ENCODE results near the gene THPO. TPM values are rescaled to one million over a fixed set of nuclear protein-coding genes. Genes with fewer than 3 reads are reported as not detected.
A peak's percentile ranks its signal among the peaks of the same experiment; 100 is the strongest.

Gene THPO
- total RNA-seq, 2 donors from 2014 or later = 1.1 TPM; not detected in 1

DNA sequence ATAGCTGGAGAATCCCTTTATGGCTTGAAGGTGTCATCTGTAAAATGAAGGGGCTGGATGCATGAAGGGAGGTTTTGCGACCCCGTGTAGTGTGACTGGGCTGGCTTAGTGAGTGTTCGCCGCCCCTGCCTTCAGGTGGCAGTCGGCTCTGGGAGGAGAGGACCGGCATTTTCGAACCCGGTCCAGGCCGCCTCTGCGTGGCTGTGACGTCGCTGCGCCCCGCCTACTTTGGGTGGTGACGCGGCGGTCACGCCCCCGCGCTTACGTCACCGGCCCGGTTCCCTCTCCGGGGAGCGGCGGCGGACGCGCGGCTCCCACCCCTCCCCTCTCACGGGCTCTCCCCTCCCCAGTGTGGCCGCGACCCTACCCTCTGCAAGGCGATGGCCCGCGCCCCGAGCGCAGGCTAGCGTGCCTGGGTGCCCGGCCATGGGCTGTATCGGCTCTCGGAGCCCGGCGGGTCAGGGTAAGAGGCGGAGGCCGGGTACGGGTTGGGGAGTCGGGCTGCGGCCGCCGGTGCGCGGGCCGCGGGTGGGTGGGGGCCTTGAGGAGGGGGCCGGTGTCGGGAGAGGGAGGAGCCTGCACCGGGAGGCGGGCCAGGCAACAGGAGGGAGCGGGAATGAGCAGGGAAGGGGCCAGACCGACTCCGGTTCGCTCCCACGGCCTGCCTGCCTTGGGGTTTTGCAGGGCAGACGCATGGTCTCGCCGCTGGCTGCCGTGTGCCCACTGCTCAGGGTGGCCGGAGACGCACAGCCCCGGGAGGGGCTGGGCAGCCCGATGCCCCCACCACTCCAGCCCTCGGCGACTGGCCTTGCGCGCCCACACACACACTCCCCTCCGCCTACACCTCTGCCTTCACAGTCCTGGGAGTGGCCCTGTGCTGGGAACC lies 42.1 kb downstream of the THPO start:
- peaks cover 30% of the 10 kb centered on the region for H3K36me3 ChIP-seq
- peak overlapping the region; percentile 93 for H3K4me3 ChIP-seq
- no peaks in the 10 kb centered on the region for H3K27me3 ChIP-seq (replicated peaks; ENCODE audit: insufficient read depth)
- H3K9me3 ChIP-seq = no peaks in the 10 kb centered on the region
- peak overlapping the region; percentile 92 to 94 for H3K27ac ChIP-seq
- TF ChIP-seq, protein P1, sequence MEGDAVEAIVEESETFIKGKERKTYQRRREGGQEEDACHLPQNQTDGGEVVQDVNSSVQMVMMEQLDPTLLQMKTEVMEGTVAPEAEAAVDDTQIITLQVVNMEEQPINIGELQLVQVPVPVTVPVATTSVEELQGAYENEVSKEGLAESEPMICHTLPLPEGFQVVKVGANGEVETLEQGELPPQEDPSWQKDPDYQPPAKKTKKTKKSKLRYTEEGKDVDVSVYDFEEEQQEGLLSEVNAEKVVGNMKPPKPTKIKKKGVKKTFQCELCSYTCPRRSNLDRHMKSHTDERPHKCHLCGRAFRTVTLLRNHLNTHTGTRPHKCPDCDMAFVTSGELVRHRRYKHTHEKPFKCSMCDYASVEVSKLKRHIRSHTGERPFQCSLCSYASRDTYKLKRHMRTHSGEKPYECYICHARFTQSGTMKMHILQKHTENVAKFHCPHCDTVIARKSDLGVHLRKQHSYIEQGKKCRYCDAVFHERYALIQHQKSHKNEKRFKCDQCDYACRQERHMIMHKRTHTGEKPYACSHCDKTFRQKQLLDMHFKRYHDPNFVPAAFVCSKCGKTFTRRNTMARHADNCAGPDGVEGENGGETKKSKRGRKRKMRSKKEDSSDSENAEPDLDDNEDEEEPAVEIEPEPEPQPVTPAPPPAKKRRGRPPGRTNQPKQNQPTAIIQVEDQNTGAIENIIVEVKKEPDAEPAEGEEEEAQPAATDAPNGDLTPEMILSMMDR (IDR thresholded peaks at IDR 0.05) = no peak
- peak; percentile 38 for DNase-seq (ENCODE audit: low spot score)
- peaks cover 16 to 43% of the 10 kb centered on the region in 2 donors for H3K4me1 ChIP-seq (ENCODE audit: control insufficient read depth in 1 of 2, low read depth in 2 of 2)
- no peak for ATAC-seq (ENCODE audit: insufficient number of reproducible peaks, low FRiP score, low read depth)

DNA sequence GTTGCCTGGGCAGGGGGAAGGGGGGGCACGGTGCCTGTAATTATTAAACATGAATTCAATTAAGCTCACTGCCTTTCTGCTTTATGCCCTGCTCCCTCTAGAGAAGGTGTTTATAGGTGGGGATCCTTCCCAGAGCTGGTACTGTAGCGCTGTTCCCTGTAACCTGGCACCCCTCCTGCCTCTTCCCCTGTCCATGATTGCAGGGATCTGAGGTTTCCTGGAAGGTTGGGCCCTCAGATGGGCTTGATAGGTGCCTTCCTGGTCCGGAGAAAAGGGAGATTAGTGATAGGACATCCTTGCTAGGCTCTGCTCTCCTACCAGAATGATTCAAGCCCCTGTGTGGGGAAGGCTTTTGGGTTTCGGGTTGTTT lies 42.7 kb downstream of the THPO start:
- Histone ChIP-seq H3K27me3 (replicated peaks; ENCODE audit: insufficient read depth) (no peaks in the 10 kb centered on the region), H3K4me3 (peak overlapping the region; percentile 93), H3K9me3 (no peaks in the 10 kb centered on the region), H3K27ac (peak overlapping the region; percentile 92 to 94), H3K4me1 (ENCODE audit: control insufficient read depth in 1 of 2, low read depth in 2 of 2) (peaks cover 16 to 43% of the 10 kb centered on the region in 2 donors), H3K36me3 (peaks cover 34% of the 10 kb centered on the region)
- DNase-seq (ENCODE audit: low spot score) (no peak), ATAC-seq (ENCODE audit: insufficient number of reproducible peaks, low FRiP score, low read depth) (no peak)
- TF ChIP-seq, protein P1 (IDR thresholded peaks at IDR 0.05) = no peak

- Histone ChIP-seq H3K36me3 (peaks cover 40% of the 10 kb centered on the region), H3K9me3 (no peaks in the 10 kb centered on the region), H3K4me1 (ENCODE audit: control insufficient read depth in 1 of 2, low read depth in 2 of 2) (peaks cover 15 to 37% of the 10 kb centered on the region in 2 donors)
Measured at GRCh38 chr3:184334470-184335158, 43.4 kb downstream of the THPO start.

GRCh38 chr3:184333700-184334099 lies 44.3 kb downstream of the THPO start:
- DNase-seq (ENCODE audit: low spot score) (no peak), ATAC-seq (ENCODE audit: insufficient number of reproducible peaks, low FRiP score, low read depth) (no peak)
- Histone ChIP-seq H3K27me3 (replicated peaks; ENCODE audit: insufficient read depth) (no peaks in the 10 kb centered on the region), H3K4me1 (ENCODE audit: control insufficient read depth in 1 of 2, low read depth in 2 of 2) (peaks cover 11 to 28% of the 10 kb centered on the region in 2 donors), H3K27ac (peak overlapping the region; percentile 3 to 94), H3K9me3 (no peaks in the 10 kb centered on the region), H3K36me3 (peaks cover 50% of the 10 kb centered on the region), H3K4me3 (no peak overlapping the region)
- TF ChIP-seq, protein P1 (IDR thresholded peaks at IDR 0.05) = no peak

More at GRCh38 chr3:184334470-184335158, 43.4 kb downstream of the THPO start:
- TF ChIP-seq, protein P1 (IDR thresholded peaks at IDR 0.05) = no peak
- Histone ChIP-seq H3K27me3 (replicated peaks; ENCODE audit: insufficient read depth) (no peaks in the 10 kb centered on the region), H3K27ac (peak overlapping the region; percentile 92 to 94), H3K4me3 (no peak overlapping the region)
- DNase-seq (ENCODE audit: low spot score) (no peak), ATAC-seq (ENCODE audit: insufficient number of reproducible peaks, low FRiP score, low read depth) (no peak)

- TF ChIP-seq, protein P1 (IDR thresholded peaks at IDR 0.05) = no peak
- H3K36me3 ChIP-seq = peaks cover 55% of the 10 kb centered on the region
- H3K9me3 ChIP-seq = no peaks in the 10 kb centered on the region
- ATAC-seq (ENCODE audit: insufficient number of reproducible peaks, low FRiP score, low read depth) (no peak), DNase-seq (ENCODE audit: low spot score) (no peak)
- H3K4me1 ChIP-seq (ENCODE audit: control insufficient read depth in 1 of 2, low read depth in 2 of 2) = peaks cover 9 to 25% of the 10 kb centered on the region in 2 donors
- H3K27ac ChIP-seq = peak overlapping the region; percentile 3 to 64
- no peak overlapping the region for H3K4me3 ChIP-seq
- no peaks in the 10 kb centered on the region for H3K27me3 ChIP-seq (replicated peaks; ENCODE audit: insufficient read depth)
Measured at GRCh38 chr3:184333190-184333589, 44.8 kb downstream of the THPO start.

Data from thoracic aorta (tissue), 2 donors.